ENCODE results near the gene DAB2IP.

GRCh38 chr9:121641224-121641611 is 10.2 kb upstream of the DAB2IP start:
- TF ChIP-seq EZH2 (IDR thresholded peaks at IDR 0.05; ENCODE audit: borderline replicate concordance, low read depth, low read length, severe bottlenecking) (no peak), CTCF (IDR thresholded peaks at IDR 0.05; ENCODE audit: borderline replicate concordance, extremely low read depth, low read length, poor library complexity, severe bottlenecking) (no peak)

Data from DND-41 (cell line).